ENCODE results near the gene ATAD3C.
"Not testable (repeated sequence)": the region's sequence is repeated elsewhere in the genome, so short reads cannot be mapped to it uniquely, and the experiment has no call there.

GRCh38 chr1:1459156-1459555 is 9.7 kb downstream of the ATAD3C start:
- TF ChIP-seq POLR2A, POU2F2 (IDR thresholded peaks at IDR 0.05; ENCODE audit: low read depth, low read length): not testable (repeated sequence)

All from GM12891 (cell line).